GM12872 (cell line): Measurements from ENCODE around the gene GNAT2.

Experiments
- CTCF ChIP-seq: IDR thresholded peaks from 3 replicates; pipeline ENCODE4 v1.5.1; 2011; ENCODE audit warnings: low read depth, mild to moderate bottlenecking, low read length, moderate library complexity; ENCODE audit not compliant: insufficient read depth

GNAT2 gene

GRCh38 chr1:109610609-109611307 is 8.7 kb downstream of the GNAT2 start:
- TF ChIP-seq CTCF: no peak

GRCh38 chr1:109609881-109610280 is 9.5 kb downstream of the GNAT2 start:
- TF ChIP-seq CTCF: no peak

GRCh38 chr1:109605381-109605780 is 14.0 kb downstream of the GNAT2 start:
- no peak for TF ChIP-seq CTCF

- TF ChIP-seq CTCF: no peak
These were observed 16.2 kb downstream of the GNAT2 start for GRCh38 chr1:109603229-109603628.

GRCh38 chr1:109598655-109599054 is 20.8 kb downstream of the GNAT2 start:
- peak; percentile 42; the same call in 2 of the 3 replicates for TF ChIP-seq CTCF

- no peak for TF ChIP-seq CTCF
These were observed 21.3 kb downstream of the GNAT2 start for GRCh38 chr1:109598156-109598555.

GRCh38 chr1:109595531-109595930 is 23.9 kb downstream of the GNAT2 start:
- no peak for TF ChIP-seq CTCF

GRCh38 chr1:109592916-109593315 is 26.5 kb downstream of the GNAT2 start:
- no peak for TF ChIP-seq CTCF
